GM12892 (cell line): ENCODE measurements around the gene LSM7.

Experiments used
- POLR2A ChIP-seq: IDR thresholded peaks from 2 replicates; pipeline ENCODE4 v1.6.1; 2011; ENCODE audit warnings: low read depth, low read length, control low read depth
- POLR2AphosphoS5 ChIP-seq: IDR thresholded peaks from 2 replicates; pipeline ENCODE4 v1.6.1; 2011; ENCODE audit warnings: low read depth, low read length, control low read depth

DNA sequence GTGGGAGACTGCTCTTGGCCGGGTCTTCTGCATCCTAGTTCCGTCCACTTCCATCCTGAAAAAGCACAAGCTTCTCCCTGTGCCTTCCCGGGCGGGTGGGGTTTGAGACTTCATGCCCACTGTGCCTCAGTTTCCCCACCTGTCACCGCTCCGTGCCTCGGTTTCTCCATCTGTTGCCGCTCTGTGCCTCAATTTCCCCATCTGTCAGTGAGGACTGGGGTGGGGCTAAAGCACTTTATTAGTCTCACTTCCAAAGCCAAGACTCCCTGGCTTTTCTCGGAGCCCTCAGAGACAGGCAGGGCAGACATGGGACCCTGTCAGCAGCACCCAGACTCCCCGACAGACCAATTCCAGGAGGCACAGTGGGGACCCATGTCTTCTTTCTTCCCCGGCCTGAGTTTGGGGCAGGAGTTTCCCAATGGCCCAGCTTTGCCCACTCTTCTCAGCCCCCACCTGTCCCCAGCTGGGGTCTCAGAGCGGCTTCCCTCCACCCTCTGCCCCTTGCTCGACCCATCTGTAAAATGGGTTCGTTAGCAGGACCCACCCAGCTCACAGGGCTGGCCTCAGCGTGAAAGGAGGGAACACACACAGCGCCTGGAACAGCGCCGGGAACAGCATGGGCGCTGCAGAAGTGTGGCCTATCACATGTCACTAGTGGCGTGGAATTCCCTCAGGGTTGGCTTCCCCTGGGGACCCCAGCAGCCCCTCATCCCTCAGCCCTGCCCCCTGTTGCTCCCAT, 41.8 kb downstream of the LSM7 start:
- TF ChIP-seq POLR2A = no peak
- TF ChIP-seq POLR2AphosphoS5 = no peak
